Stimulated activated CD4-positive, alpha-beta T cell treated with anti-CD3 and anti-CD28 coated beads, Interleukin-2, amount 100 ng/mL, for 24 hours (primary cell): ENCODE data around the gene RAD51B.
"Not testable (repeated sequence)": the region's sequence is repeated elsewhere in the genome, so short reads cannot be mapped to it uniquely, and the experiment has no call there.

ENCODE experiments used
- DNase-seq, 2 donors: peaks; one replicate each; pipeline ENCODE4 v3.0.0-alpha.2; 2020

The RAD51B gene

GRCh38 chr14:68653804-68654203 lies 834.2 kb downstream of the RAD51B start:
- no peak for DNase-seq

DNA sequence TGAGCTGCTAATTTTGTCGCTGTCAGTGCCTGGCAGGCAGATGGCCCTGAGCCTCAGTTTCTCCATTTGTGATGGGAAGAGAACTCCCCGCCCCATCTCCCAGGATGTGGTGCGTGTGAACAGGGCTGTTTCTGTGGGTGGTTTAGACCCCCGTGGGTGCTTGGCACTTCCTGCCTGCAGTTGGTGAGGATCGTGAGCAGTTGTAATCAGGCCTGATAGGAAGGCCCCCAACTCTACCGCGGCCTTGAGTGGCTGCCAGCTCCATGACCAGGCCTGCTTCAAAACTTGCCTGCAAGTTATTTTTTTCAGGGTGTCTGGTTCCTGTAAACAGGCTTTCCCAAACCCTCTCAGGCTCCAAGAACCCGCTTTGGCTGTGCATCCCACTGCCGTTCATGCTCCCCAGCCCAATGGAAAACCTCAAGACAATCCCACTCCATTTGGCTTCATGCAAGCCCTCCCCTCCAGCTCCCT lies 834.9 kb downstream of the RAD51B start:
- DNase-seq = no peak

GRCh38 chr14:68655021-68655831 lies 835.6 kb downstream of the RAD51B start:
- no peak for DNase-seq

GRCh38 chr14:68655911-68656316 lies 836.3 kb downstream of the RAD51B start:
- no peak for DNase-seq

- no peak for DNase-seq
Measured at GRCh38 chr14:68656452-68656851, 836.9 kb downstream of the RAD51B start.

GRCh38 chr14:68657300-68658028 lies 837.9 kb downstream of the RAD51B start:
- no peak for DNase-seq

- no peak for DNase-seq
Measured at GRCh38 chr14:68658029-68658509, 838.5 kb downstream of the RAD51B start.

- no peak for DNase-seq
Measured at GRCh38 chr14:68658943-68659931, 839.7 kb downstream of the RAD51B start.

GRCh38 chr14:68660495-68660894 lies 840.9 kb downstream of the RAD51B start:
- DNase-seq = no peak

GRCh38 chr14:68661226-68662225 lies 841.9 kb downstream of the RAD51B start:
- no peak for DNase-seq

- no peak for DNase-seq
Measured at GRCh38 chr14:68662392-68662791, 842.8 kb downstream of the RAD51B start.

GRCh38 chr14:68662826-68663225 lies 843.2 kb downstream of the RAD51B start:
- DNase-seq = not testable (repeated sequence)

GRCh38 chr14:68663385-68664076 lies 844.0 kb downstream of the RAD51B start:
- peak; percentile 47 to 69 for DNase-seq

DNA sequence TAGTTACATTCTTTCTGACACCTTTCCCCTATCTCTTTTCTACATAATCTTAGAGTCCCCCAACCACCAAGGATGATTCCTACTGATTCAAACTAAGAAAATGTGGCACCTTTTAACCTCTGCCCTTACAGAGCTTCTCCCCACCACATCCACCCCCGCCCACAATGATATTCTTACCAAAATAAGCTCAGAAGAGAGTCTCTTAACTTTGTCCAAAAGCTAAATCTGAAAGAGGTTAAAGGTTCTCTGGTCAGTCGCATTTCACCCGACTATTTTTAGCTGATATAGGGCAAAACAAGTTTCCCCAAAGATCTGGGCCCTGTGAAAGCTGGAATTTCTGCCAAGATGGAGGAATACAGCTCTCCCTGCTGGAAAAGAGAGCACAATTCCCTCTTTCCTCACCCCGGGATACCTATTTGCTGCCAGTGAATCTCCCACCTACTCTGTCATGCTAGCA lies 844.7 kb downstream of the RAD51B start:
- peak; percentile 33 to 43 for DNase-seq

GRCh38 chr14:68665131-68665530 lies 845.6 kb downstream of the RAD51B start:
- DNase-seq = no peak

DNA sequence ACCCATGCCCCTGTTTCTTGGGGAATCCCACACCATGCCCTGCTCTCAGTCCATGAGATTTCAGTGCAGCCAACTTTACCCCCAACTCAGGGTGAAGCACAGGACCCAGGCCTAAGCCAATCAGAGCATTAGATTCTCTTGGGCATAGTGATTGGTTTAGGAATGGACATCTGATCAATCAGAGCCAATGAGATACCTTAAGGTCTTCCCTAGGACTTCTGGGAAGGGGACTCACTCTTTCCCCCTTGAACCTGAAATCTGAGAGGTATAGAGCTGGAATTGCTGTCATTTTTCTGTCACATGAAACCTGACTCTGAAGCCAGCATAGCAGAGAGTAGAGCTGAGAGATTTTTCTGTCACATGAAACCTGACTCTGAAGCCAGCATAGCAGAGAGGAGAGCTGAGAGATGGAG lies 846.2 kb downstream of the RAD51B start:
- DNase-seq = no peak

- no peak for DNase-seq
Measured at GRCh38 chr14:68666236-68666635, 846.7 kb downstream of the RAD51B start.

DNA sequence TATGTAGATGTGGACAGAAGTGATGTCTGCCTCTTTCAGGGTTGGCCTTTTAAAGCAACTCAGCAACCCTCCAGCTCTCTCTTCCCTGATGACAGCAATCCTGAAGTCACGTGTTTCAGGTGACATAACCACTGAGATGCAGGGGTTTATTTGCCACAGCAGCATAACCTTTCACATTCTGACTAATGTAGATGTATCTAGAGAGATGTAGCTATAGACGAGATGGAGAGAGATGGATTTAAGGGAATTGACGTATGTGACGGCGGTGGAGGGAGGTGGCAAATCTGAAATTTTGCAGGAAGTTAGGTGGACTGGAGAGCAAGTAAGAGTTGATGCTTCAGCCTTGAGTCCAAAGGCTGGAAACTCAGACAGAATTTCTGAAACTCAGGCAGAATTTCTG lies 847.3 kb downstream of the RAD51B start:
- no peak for DNase-seq

DNA sequence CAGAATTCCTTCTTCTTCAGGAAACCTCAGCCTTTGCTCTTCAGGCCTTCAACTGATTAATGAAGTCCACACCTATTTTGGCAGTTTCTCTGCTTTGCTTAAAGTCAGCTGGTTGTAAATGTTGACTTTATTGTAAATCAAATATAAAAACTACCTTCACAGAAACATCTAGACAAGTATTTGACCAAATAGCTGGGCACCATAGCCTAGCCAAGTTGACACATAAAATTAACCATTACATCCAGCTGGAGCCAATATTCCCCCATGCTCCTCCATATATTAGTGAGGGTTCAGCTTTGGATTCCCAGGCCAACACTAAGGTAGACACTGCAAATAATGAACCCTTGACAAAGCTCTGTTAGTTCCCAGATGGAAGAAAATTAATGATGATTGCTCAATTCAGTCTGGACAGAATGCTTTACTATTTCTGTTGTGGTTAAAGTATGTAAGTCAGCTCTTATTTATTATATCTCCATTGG lies 847.8 kb downstream of the RAD51B start:
- no peak for DNase-seq

DNA sequence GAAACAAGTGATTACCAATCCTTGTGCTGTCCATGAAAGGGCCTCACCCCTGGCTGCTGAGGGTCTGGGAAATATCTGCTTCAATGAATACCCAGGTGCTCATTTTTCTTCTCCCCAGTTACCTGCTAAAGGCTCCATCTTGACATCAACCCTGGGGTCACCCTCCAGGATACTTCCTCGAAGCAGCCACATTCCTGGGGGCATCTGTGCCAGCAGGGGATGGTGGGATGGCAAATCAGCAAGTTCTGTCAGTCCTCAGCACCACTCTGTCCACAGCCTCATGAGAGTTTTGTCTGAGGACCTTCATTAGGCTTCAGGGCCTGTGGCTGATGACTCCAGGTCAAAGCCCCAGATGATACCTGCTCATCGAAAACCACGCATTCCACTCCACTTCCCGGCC lies 848.4 kb downstream of the RAD51B start:
- no peak for DNase-seq
